Lower lobe of right lung (tissue), 2 donors: ENCODE measurements around the gene MRPL11. TPM values are rescaled to one million over a fixed set of nuclear protein-coding genes. Genes with fewer than 3 reads are reported as not detected.

Experiments
- ATAC-seq, 2 donors: fragments of 200-7000 bp; cut with Tn5 transposase; one replicate each; pipeline ENCODE4 v1.9.1; 2020 to 2022; ENCODE audit warnings: mild to moderate bottlenecking in 2 of 2, moderate library complexity in 2 of 2
- DNase-seq: peaks from one replicate; pipeline ENCODE4 v3.0.0-alpha.2; 2020
- H3K27ac ChIP-seq: fragments of 200-600 bp; one replicate; pipeline ENCODE4 v1.8.0; 2022
- H3K27me3 ChIP-seq: fragments of 200-600 bp; one replicate; pipeline ENCODE4 v1.8.0; 2022; ENCODE audit warnings: low read depth
- H3K36me3 ChIP-seq: fragments of 200-600 bp; one replicate; pipeline ENCODE4 v1.8.0; 2022; ENCODE audit warnings: mild to moderate bottlenecking
- H3K4me1 ChIP-seq: fragments of 200-600 bp; one replicate; pipeline ENCODE4 v1.8.0; 2022
- H3K4me3 ChIP-seq: fragments of 200-600 bp; one replicate; pipeline ENCODE4 v1.8.0; 2022; ENCODE audit warnings: mild to moderate bottlenecking
- H3K9me3 ChIP-seq: fragments of 200-600 bp; one replicate; pipeline ENCODE4 v1.8.0; 2022
- CTCF ChIP-seq: fragments of 200-600 bp; IDR thresholded peaks from one replicate; pipeline ENCODE4 v1.8.0; 2022; ENCODE audit warnings: antibody characterized with exemption, mild to moderate bottlenecking
- intact Hi-C: fragments of 100-400 bp; cut with DNase I; formaldehyde crosslinking; loops from one replicate; pipeline ENCODE4 v1.11.0; 2022
- total RNA-seq: library from RNA; stranded (reverse); fragmentation: NEBNext Ultra II Directional; extraction: Animal tissue kit (Norgen Biotek cat#: 25700); gene quantifications from one replicate; pipeline ENCODE4 v1.2.1, GENCODE V29; 2021
- donor health status: DM: no; HTN: yes; CAD: no; lungs with severe emphysema.

The MRPL11 gene
- total RNA-seq, 1 donor from 2014 or later = 32.7 TPM

DNA sequence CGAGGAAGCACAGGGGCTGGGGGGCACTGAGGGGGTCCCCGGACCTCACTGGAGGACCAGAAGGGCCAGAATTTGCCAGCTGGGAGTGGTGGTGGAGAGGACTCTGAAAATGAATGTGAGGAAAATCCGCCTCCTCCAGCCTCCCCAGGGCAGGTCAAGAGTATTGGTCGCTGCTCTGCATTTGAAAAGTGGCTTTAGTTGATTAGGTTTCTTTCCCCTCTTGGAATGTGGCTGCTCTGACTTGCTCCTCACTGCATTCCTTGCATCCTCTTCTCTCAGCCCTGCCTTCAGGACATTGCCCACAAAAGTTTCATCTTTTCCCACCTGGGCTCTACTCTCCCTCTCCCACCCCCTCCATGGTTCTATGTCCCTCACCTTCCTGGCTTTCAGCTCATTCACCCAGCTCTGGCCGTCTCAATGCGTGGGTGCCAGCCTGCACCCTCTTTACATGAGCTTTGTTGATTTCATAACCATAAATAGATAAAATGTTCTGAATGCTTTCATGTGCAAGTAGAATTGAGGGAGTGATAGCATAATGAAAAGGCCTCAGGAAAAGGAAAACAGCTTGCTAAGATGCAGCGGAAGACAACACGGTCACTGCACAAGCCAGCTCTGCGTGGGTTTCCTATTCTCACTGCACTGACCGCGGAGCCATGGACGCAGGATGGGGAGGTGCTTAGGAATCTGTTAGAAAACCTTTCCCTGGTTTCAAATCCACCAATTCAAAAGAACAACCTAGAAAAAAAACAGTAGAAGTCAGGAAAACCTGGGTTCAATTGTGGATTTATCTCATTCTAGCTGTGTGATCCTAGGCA lies 24.3 kb downstream of the MRPL11 start:
- intact Hi-C loops = no loop called here
- Histone ChIP-seq H3K4me3 (no peak overlapping the region), H3K36me3 (no peaks in the 10 kb centered on the region), H3K27me3 (peaks cover 52% of the 10 kb centered on the region), H3K4me1 (peaks cover 3% of the 10 kb centered on the region), H3K27ac (no peak overlapping the region), H3K9me3 (no peaks in the 10 kb centered on the region)
- DNase-seq (no peak), ATAC-seq (no peak)
- no peak for TF ChIP-seq CTCF

DNA sequence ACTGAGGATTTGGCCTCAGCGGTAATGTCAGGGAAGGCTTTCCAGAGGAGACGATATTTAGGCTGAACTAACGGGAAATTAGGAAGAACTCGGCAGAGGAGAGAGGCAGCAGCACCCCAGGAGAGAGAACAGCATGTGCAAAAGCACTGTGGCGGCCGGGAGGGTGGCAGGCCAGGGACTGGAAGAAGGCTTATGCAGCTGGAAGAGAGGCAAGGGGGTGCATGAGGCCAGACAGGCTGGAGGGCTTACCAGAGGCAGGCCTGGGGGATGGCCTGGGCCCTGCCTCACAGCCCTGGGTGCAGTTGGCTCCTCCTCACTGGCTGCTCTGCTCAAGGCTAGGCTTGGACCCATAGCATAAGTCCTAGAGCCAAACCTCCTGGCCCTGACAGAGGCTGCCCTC lies 25.5 kb downstream of the MRPL11 start:
- Histone ChIP-seq H3K4me1 (peaks cover 6% of the 10 kb centered on the region), H3K27me3 (peaks cover 52% of the 10 kb centered on the region), H3K4me3 (no peak overlapping the region), H3K36me3 (no peaks in the 10 kb centered on the region), H3K9me3 (no peaks in the 10 kb centered on the region), H3K27ac (no peak overlapping the region)
- no peak for ATAC-seq
- no peak for TF ChIP-seq CTCF
- intact Hi-C loops = no loop called here
- no peak for DNase-seq

- Histone ChIP-seq H3K36me3 (no peaks in the 10 kb centered on the region), H3K27me3 (peaks cover 46% of the 10 kb centered on the region), H3K4me1 (peaks cover 6% of the 10 kb centered on the region), H3K9me3 (no peaks in the 10 kb centered on the region), H3K4me3 (no peak overlapping the region), H3K27ac (no peak overlapping the region)
- DNase-seq = no peak
- TF ChIP-seq CTCF = no peak
- intact Hi-C loops = no loop called here
- no peak for ATAC-seq
Observed at GRCh38 chr11:66412110-66412509, 26.5 kb downstream of the MRPL11 start.

DNA sequence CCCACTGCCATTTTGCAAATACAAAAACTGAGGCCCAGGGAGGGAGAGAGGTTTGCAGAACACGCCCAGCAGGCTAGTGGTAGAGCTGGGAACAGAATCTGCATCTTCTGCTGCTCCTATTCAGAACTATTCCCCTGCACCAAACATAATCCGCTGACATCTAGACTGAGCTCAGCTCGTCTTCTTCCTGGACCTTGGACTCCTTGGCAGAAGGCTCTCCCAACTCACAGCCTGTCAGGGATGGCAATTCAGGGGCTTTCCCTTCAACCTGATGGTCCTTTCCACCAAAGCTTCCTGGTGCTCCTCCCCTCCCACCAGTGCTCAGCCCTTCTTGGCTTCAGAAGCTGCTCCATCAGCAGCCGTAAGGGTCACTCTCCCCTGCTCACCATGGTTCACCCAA lies 27.3 kb downstream of the MRPL11 start:
- Histone ChIP-seq H3K27me3 (peaks cover 38% of the 10 kb centered on the region), H3K4me1 (peaks cover 6% of the 10 kb centered on the region), H3K4me3 (no peak overlapping the region), H3K9me3 (no peaks in the 10 kb centered on the region), H3K27ac (no peak overlapping the region), H3K36me3 (no peaks in the 10 kb centered on the region)
- intact Hi-C loops = no loop called here
- no peak for TF ChIP-seq CTCF
- ATAC-seq = no peak
- no peak for DNase-seq

DNA sequence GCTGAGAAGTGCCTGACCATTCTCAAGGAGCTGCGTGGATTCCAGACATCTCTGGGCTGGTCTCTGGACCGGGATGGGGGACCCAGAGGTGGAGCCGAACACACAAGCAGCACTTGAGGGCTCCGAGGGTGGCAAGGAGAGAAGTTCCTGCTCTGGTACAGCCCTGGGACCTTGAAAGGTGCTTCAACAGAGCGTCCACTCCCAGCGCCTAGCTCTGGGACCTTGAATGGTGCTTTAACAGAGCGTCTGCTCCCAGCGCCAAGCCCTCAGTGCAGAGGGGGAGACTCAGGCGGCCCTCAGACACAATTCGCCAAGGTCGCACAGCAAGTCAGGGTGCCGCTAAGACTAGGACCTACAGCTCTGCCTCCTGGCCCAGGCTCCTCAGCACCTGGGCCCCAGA lies 28.5 kb downstream of the MRPL11 start:
- Histone ChIP-seq H3K4me1 (peaks cover 6% of the 10 kb centered on the region), H3K36me3 (no peaks in the 10 kb centered on the region), H3K27me3 (peaks cover 38% of the 10 kb centered on the region), H3K9me3 (no peaks in the 10 kb centered on the region), H3K27ac (no peak overlapping the region), H3K4me3 (no peak overlapping the region)
- TF ChIP-seq CTCF = no peak
- no peak for DNase-seq
- intact Hi-C loops = no loop called here
- no peak for ATAC-seq
